ENCODE data around the gene TRIM45. TPM values are rescaled to one million over a fixed set of nuclear protein-coding genes. Genes with fewer than 3 reads are reported as not detected.

TRIM45 gene
- total and polyA plus RNA-seq, 2 of the 13 experiments (the other 11 are each of a cell fraction or from before 2014, with no cell fraction given), result 1.9 to 2.3 TPM

- Histone ChIP-seq H3K4me3 (replicated peaks in 1 of 3; ENCODE audit: insufficient read depth in 1 of 3, low read depth in 2 of 3, low read length in 3 of 3) (no peak overlapping the region), H2AFZ (ENCODE audit: low read length) (no peak overlapping the region), H3K4me1 (ENCODE audit: insufficient read depth, low read length) (no peaks in the 10 kb centered on the region), H4K20me1 (ENCODE audit: insufficient read depth, low read length) (no peaks in the 10 kb centered on the region), H3K36me3 (replicated peaks in 1 of 2; ENCODE audit: control insufficient read depth in 1 of 2, insufficient read depth in 2 of 2, low read length in 2 of 2) (no peaks in the 10 kb centered on the region), H3K9me3 (ENCODE audit: low read length) (no peaks in the 10 kb centered on the region), H3K27ac (ENCODE audit: extremely low read length, insufficient read depth, low read length) (no peak overlapping the region), H3K4me2 (ENCODE audit: low read depth, low read length) (no peak overlapping the region), H3K9ac (ENCODE audit: insufficient read depth, low read depth, low read length) (no peak overlapping the region), H3K79me2 (ENCODE audit: insufficient read depth, low read length) (no peaks in the 10 kb centered on the region), H3K27me3 (ENCODE audit: control insufficient read depth in 1 of 2, insufficient read depth in 2 of 2, low read length in 2 of 2) (no peaks in the 10 kb centered on the region)
- FAIRE-seq (no peak), ATAC-seq (no peak), DNase-seq (ENCODE audit: low spot score) (no peak)
- no TSS peak for BruUV-seq (replicated peaks)
- TF ChIP-seq ZNF780A (CRISPR knock-in tag; IDR thresholded peaks at IDR 0.05) (no peak), ETV6 (CRISPR knock-in tag; conservative IDR thresholded peaks at IDR 0.05) (no peak), E2F1 (CRISPR knock-in tag; IDR thresholded peaks at IDR 0.05) (no peak)
- ChIA-PET CTCF (ENCODE audit: low intra/inter-chr PET ratio, low total read pairs) (no interaction called here), POLR2A (no interaction called here)
- in situ Hi-C loops (cut with HindIII; ENCODE audit: extremely low pct_ligation_motif_present, low pct_unique_long_range_greater_than_20kb), result loop anchor here (25.0 kb wide), 1 partner anchor 157 kb away; no protein-coding TSS in a partner anchor
- 19% methylated on average over 4 of the region's 4 CpGs for WGBS (ENCODE audit: low lambda C conversion rate)
- intact Hi-C loops (cut with micrococcal nuclease; ENCODE audit: unreplicated experiment), result no loop called here
Observed at GRCh38 chr1:117130526-117130925, 9.0 kb upstream of the TRIM45 start.

GRCh38 chr1:117128323-117129079 lies 7.0 kb upstream of the TRIM45 start:
- Histone ChIP-seq H3K4me2 (ENCODE audit: low read depth, low read length) (no peak overlapping the region), H3K27me3 (ENCODE audit: control insufficient read depth in 1 of 2, insufficient read depth in 2 of 2, low read length in 2 of 2) (no peaks in the 10 kb centered on the region), H2AFZ (ENCODE audit: low read length) (no peak overlapping the region), H4K20me1 (ENCODE audit: insufficient read depth, low read length) (no peaks in the 10 kb centered on the region), H3K36me3 (replicated peaks in 1 of 2; ENCODE audit: control insufficient read depth in 1 of 2, insufficient read depth in 2 of 2, low read length in 2 of 2) (no peaks in the 10 kb centered on the region), H3K4me1 (ENCODE audit: insufficient read depth, low read length) (no peaks in the 10 kb centered on the region), H3K9me3 (ENCODE audit: low read length) (no peaks in the 10 kb centered on the region), H3K9ac (ENCODE audit: insufficient read depth, low read depth, low read length) (no peak overlapping the region), H3K79me2 (ENCODE audit: insufficient read depth, low read length) (no peaks in the 10 kb centered on the region), H3K4me3 (replicated peaks in 1 of 3; ENCODE audit: insufficient read depth in 1 of 3, low read depth in 2 of 3, low read length in 3 of 3) (no peak overlapping the region), H3K27ac (ENCODE audit: extremely low read length, insufficient read depth, low read length) (no peak overlapping the region)
- in situ Hi-C loops (cut with HindIII; ENCODE audit: extremely low pct_ligation_motif_present, low pct_unique_long_range_greater_than_20kb) (loop anchor here (25.0 kb wide), 1 partner anchor 159 kb away; no protein-coding TSS in a partner anchor), intact Hi-C loops (cut with micrococcal nuclease; ENCODE audit: unreplicated experiment) (loop anchor here (1.0 to 10.0 kb wide), 3 partner anchors 60 to 236 kb away; partner anchors contain the start of gene MAN1A2)
- ATAC-seq (no peak), DNase-seq (ENCODE audit: low spot score) (no peak), FAIRE-seq (no peak)
- no TSS peak for BruUV-seq (replicated peaks)
- 10% methylated on average over 5 of the region's 5 CpGs for WGBS (ENCODE audit: low lambda C conversion rate)
- ChIA-PET CTCF (ENCODE audit: low intra/inter-chr PET ratio, low total read pairs) (interaction anchor here (2.0 kb wide), 1 partner anchor 60 kb away, joined by 23 read pairs; no protein-coding TSS in a partner anchor), POLR2A (no interaction called here)
- TF ChIP-seq SAP130 (CRISPR knock-in tag; IDR thresholded peaks at IDR 0.05; ENCODE audit: low read depth), result no peak
- TF ChIP-seq, protein P1, sequence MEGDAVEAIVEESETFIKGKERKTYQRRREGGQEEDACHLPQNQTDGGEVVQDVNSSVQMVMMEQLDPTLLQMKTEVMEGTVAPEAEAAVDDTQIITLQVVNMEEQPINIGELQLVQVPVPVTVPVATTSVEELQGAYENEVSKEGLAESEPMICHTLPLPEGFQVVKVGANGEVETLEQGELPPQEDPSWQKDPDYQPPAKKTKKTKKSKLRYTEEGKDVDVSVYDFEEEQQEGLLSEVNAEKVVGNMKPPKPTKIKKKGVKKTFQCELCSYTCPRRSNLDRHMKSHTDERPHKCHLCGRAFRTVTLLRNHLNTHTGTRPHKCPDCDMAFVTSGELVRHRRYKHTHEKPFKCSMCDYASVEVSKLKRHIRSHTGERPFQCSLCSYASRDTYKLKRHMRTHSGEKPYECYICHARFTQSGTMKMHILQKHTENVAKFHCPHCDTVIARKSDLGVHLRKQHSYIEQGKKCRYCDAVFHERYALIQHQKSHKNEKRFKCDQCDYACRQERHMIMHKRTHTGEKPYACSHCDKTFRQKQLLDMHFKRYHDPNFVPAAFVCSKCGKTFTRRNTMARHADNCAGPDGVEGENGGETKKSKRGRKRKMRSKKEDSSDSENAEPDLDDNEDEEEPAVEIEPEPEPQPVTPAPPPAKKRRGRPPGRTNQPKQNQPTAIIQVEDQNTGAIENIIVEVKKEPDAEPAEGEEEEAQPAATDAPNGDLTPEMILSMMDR (CRISPR knock-in tag; IDR thresholded peaks at IDR 0.05), result peak; percentile 22

Data from HepG2 (cell line).